HG02943 (cell line): ENCODE data around the gene SEMA3G.

Experiments used
- ATAC-seq: cut with Tn5 transposase; IDR thresholded peaks from one replicate; pipeline ENCODE4 v1.9.1; 2021; ENCODE audit warnings: mild to moderate bottlenecking, low read depth, moderate library complexity; ENCODE audit not compliant: unreplicated experiment

Gene SEMA3G

DNA sequence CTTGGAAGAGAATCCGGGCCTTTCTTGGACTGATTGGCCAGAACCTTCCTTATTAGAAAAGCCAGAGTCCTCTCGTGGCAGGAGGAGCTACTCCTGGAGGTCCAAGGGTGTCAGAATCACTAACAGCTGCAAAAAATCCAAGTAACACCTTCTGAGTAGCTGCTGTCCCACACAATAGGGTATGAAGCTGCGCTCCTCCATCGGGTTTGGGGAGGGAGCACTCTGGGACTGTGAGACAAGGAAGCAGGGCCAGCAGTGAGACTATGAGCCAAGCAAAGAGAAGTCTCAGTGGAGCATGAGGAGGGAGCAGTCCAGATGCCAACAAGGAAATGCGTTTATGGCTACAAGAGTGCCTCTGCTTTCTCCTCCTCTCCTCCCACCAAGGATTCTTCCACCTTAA is 21.7 kb downstream of the SEMA3G start:
- ATAC-seq: no peak

DNA sequence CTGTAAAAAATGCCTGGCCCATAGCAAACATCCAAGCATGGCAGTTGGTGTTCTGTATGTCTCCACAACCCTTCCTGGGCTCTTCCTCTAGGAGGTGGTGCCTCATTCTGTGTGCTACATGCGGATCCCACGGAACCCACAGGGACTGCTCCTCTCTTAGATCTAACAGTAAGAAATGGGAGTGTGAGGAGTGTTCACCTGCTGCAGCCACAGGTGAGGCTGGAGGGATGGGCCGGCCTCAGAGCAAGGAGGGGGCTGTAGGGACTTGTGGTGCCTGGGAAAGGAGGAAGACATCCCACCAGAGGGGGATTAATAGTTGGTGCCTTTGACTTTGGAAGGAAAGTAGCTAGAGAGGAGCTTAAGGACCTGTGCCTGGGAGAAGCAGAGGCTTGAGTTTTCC is 22.2 kb downstream of the SEMA3G start:
- no peak for ATAC-seq

- ATAC-seq: no peak
These were observed 24.5 kb downstream of the SEMA3G start for GRCh38 chr3:52420388-52420787.

- no peak for ATAC-seq
These were observed 29.1 kb downstream of the SEMA3G start for GRCh38 chr3:52415800-52416199.

DNA sequence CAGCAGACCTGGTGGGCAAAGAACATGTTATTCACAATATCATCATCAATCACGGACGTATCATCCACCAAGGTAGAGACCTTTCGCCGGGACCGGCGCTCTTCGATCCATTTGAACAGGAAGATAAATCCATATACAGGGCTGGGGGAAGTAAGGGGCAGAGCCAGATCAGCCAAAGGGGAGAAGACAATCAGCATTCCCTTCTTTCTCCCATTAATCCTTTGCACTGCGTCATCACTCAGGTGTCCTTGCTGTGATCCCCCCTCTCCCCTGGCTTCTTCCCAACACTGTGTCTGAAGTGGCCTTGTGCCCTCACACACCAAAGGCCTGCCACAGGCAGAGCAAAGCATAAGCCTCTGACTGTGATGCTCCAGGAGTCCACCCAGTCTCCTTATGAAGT is 36.4 kb downstream of the SEMA3G start:
- ATAC-seq: no peak

GRCh38 chr3:52407779-52408178 is 37.1 kb downstream of the SEMA3G start:
- no peak for ATAC-seq

- ATAC-seq: no peak
These were observed 38.0 kb downstream of the SEMA3G start for GRCh38 chr3:52406791-52407510.

GRCh38 chr3:52406231-52406661 is 38.7 kb downstream of the SEMA3G start:
- no peak for ATAC-seq

DNA sequence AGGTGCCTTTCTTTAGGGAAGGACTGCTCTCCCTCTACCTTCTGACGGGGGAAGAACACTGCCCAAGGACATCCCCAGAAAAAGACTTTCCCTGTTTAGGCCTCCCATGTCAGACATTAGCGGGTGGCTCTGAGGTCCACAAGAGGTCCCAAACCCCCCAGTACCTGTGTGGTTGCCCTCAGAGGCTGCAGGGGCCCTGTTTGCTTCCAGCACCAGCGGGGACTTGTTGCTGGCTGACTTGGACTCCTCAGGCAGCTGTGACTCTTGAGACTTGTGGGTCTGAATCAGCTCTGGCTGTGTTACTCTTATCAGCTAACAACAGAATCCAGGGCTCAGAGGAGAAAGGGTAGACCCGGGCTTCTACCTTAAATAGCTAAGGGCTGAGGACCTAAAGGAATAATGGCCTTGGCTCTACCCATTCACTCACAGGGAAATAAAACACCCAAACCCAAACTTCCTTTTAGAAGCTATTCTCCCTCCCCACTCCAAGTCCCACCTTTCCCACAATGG is 39.2 kb downstream of the SEMA3G start:
- ATAC-seq: no peak

GRCh38 chr3:52405066-52405465 is 39.8 kb downstream of the SEMA3G start:
- ATAC-seq: no peak

DNA sequence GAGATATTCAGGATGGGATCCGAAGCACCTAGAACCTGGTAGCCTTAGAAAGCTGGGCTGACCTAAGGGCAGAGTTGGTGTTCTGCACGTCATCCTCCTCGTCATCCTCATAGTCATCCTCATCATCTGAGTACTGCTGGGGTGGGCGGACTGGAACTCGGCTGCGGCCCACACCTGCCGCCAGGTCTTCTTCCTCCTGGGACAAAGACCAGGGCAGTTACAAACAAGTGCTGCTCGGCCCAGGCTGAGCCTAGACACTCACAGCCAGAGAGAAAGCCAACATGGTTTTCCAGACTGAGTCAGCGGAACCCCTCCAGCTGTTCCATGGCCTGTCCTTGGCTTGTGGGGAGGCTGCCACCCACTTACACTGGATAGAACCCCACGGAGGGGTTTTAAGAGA is 40.5 kb downstream of the SEMA3G start:
- ATAC-seq: no peak

GRCh38 chr3:52403955-52404354 is 40.9 kb downstream of the SEMA3G start:
- no peak for ATAC-seq

DNA sequence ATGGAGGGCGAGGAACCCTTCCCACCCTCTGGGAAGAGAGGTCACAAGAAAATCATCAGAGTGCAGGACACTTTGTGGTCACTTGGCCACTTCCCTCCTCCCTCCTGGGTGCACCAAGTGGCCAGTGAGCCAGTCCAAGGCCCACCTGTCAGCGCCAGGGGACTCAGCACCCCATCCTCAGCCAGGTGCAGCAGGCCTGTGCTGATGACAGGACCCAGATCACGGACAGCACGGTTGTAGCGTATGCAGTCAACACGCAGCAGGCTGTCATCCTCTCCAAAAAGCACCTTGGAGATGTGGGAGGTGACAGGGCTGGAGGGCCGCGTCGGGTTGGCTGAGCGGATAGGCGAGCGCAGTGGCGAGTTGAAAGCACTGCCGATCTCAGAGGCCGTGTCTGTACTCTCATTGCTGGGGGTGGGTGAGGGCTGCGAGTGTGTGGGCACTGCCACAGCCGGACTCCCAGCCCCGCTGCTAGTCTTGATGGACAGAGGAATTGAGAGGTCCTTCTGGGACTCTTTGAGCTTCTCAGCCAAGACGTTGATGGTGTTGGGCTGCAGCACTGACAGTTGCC is 41.5 kb downstream of the SEMA3G start:
- ATAC-seq: no peak

DNA sequence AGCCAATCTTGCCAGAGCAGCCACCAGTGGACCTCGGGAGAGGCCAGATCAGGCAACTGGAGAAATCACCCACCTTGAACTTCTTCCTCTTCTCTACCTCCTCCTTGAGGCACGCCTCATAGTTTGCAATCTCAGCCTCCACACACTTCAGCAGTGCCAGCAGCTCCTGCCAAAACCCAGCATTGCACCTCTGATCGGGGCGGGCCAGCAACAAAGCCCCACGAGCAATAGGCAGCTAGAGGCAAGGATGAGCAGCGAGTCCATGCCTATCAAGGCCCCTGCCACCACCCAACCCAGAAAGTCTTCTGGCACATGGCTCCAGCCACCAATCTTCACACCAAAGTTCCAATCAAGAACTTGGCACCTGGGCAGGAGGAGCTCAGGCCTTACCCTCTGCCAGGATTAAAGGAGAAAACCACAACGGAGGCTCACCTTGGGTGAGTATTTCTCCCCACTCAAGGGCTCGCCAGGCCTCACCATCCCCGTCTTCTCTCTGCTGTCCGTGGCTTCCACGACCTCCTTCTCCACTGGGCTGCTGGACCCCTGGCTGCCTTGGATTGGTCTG is 42.1 kb downstream of the SEMA3G start:
- no peak for ATAC-seq

GRCh38 chr3:52402101-52402521 is 42.8 kb downstream of the SEMA3G start:
- ATAC-seq: no peak

DNA sequence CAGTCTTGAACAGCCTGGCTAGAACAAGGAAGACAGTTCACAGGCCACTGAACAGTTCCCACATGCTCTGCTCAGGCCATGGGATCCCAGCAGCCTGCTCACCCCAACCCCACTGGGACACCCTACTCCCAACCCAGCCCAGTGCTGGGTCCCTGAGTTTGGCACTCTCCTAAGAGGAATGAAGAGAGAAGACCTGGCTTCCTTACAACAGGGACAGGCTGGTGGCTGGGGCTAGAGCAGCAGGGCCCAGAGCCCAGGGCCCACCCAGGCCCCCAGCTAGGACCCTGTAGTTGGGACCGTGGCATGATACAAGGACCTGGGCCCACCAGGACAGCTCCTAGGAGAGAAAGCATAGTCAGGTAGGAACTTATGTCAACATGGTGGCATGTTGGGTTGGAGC is 43.4 kb downstream of the SEMA3G start:
- ATAC-seq: no peak

- no peak for ATAC-seq
These were observed 43.9 kb downstream of the SEMA3G start for GRCh38 chr3:52401021-52401420.

GRCh38 chr3:52400275-52400793 is 44.6 kb downstream of the SEMA3G start:
- no peak for ATAC-seq

DNA sequence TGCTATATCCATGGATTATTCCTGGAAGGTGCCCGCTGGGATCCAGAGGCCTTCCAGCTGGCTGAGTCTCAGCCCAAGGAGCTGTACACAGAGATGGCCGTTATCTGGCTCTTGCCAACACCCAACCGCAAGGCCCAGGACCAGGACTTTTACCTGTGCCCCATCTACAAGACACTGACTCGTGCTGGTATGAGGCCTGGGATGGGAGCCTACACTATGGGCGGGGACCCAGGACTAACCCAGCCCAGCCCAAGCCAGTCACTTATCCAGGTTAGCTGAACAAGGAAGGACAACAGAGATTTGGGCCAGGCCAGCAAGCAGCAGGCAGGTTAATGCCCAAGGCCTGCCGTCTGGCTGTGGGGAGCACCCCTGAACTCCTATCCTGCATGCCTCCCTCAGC is 45.3 kb downstream of the SEMA3G start:
- ATAC-seq: no peak

- no peak for ATAC-seq
These were observed 45.8 kb downstream of the SEMA3G start for GRCh38 chr3:52399131-52399530.

DNA sequence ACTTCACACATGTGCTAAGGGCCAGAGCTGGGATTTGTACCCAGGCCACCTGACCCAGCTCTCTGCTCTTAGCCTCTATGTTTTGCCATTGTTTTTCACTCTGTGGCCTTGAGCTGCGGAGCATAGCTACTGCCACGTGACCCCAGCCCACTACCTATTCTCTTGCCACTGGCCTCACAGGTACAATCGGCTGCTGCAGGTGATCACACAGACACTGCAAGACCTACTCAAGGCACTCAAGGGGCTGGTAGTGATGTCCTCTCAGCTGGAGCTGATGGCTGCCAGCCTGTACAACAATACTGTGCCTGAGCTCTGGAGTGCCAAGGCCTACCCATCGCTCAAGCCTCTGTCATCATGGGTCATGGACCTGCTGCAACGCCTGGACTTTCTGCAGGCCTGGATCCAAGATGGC is 46.2 kb downstream of the SEMA3G start:
- no peak for ATAC-seq
